SK-N-SH (cell line): ENCODE data around the gene ESCO1. TPM values are rescaled to one million over a fixed set of nuclear protein-coding genes. Genes with fewer than 3 reads are reported as not detected.

Experiments used
- CTCF ChIA-PET: fragments of 300-600, 350-600 bp; formaldehyde crosslinking; extraction: SDS; loops from one replicate; lab custom pipeline; 2021; lab: Yijun Ruan, JAX
- POLR2A ChIA-PET: fragments of 350-600 bp; sonication (Branson Sonifier 250); formaldehyde crosslinking; extraction: SDS; loops from one replicate; lab custom pipeline; 2020; ENCODE audit warnings: antibody characterized with exemption, inconsistent platforms; lab: Yijun Ruan, JAX
- DNase-seq: peaks from one replicate; pipeline ENCODE4 v3.0.0; 2012
- H2AFZ ChIP-seq: fragments of 200-600 bp; sonication (generic); 2 replicates; pipeline ENCODE4 v1.8.1; 2016; ENCODE audit warnings: antibody characterized with exemption, mild to moderate bottlenecking, low read depth
- H3F3A ChIP-seq: fragments of 200-600 bp; sonication (generic); replicated peaks from 2 replicates; pipeline ENCODE3; 2016; ENCODE audit warnings: antibody characterized with exemption, mild to moderate bottlenecking; ENCODE audit not compliant: insufficient read depth
- H3K27ac ChIP-seq, 2 experiments: fragments of 200-500 bp in 1 of 2; fragments of 200-600 bp in 1 of 2; sonication (Bioruptor generic) in 1 of 2; sonication (generic), shearing (Covaris generic) in 1 of 2; 2 replicates each; pipeline versions ENCODE4 v1.5.1 to v1.6.1; 2014 to 2016; ENCODE audit warnings: low read depth in 2 of 2, inconsistent platforms in 1 of 2, low read length in 1 of 2, mild to moderate bottlenecking in 1 of 2, mixed read lengths in 1 of 2
- H3K27me3 ChIP-seq: fragments of 200-600 bp; sonication (generic), shearing (Covaris generic); 2 replicates; pipeline ENCODE4 v1.6.1; 2016; ENCODE audit warnings: mixed run types; ENCODE audit not compliant: insufficient read depth
- H3K36me3 ChIP-seq, 2 experiments: fragments of 200-500 bp in 1 of 2; fragments of 200-600 bp in 1 of 2; sonication (Bioruptor generic) in 1 of 2; sonication (generic) in 1 of 2; replicated peaks in 1 of 2; 2 replicates each; pipeline versions ENCODE3 to v1.5.1; 2014 to 2016; ENCODE audit warnings: low read length in 1 of 2, mild to moderate bottlenecking in 1 of 2; ENCODE audit not compliant: insufficient read depth in 2 of 2, control insufficient read depth in 1 of 2
- H3K4me1 ChIP-seq, 2 experiments: fragments of 200-500 bp in 1 of 2; fragments of 200-600 bp in 1 of 2; sonication (Bioruptor generic) in 1 of 2; sonication (generic), shearing (Covaris generic) in 1 of 2; 2 replicates each; pipeline versions ENCODE4 v1.5.1 to v1.6.1; 2014 to 2016; ENCODE audit warnings: low read depth in 1 of 2, low read length in 1 of 2, mixed run types in 1 of 2; ENCODE audit not compliant: insufficient read depth in 2 of 2, control insufficient read depth in 1 of 2
- H3K4me2 ChIP-seq: fragments of 200-600 bp; sonication (generic), shearing (Covaris generic); 2 replicates; pipeline ENCODE4 v1.6.1; 2017; ENCODE audit warnings: mixed run types
- H3K4me3 ChIP-seq, 2 experiments: fragments of 200-500 bp in 1 of 2; fragments of 200-600 bp in 1 of 2; sonication (Bioruptor generic) in 1 of 2; sonication (generic), shearing (Covaris generic) in 1 of 2; 2 replicates each; pipeline versions ENCODE4 v1.5.1 to v1.8.1; 2014 to 2016; ENCODE audit warnings: low read depth in 2 of 2, inconsistent platforms in 1 of 2, low read length in 1 of 2, mild to moderate bottlenecking in 1 of 2, mixed read lengths in 1 of 2, moderate library complexity in 1 of 2
- H3K79me2 ChIP-seq: fragments of 200-600 bp; sonication (generic); 2 replicates; pipeline ENCODE4 v1.8.1; 2017; ENCODE audit warnings: mild to moderate bottlenecking; ENCODE audit not compliant: insufficient read depth
- H3K9ac ChIP-seq: fragments of 200-600 bp; sonication (generic); 2 replicates; pipeline ENCODE4 v1.6.1; 2017; ENCODE audit warnings: mixed run types
- H3K9me2 ChIP-seq: fragments of 200-600 bp; sonication (generic); 2 replicates; pipeline ENCODE4 v1.6.1; 2017; ENCODE audit warnings: mixed run types
- H3K9me3 ChIP-seq: fragments of 200-600 bp; sonication (generic); 2 replicates; pipeline ENCODE4 v1.6.1; 2017; ENCODE audit warnings: mixed run types, mild to moderate bottlenecking, moderate library complexity
- H4K20me1 ChIP-seq: fragments of 200-600 bp; sonication (generic); 2 replicates; pipeline ENCODE4 v1.6.1; 2017; ENCODE audit warnings: mild to moderate bottlenecking, mixed run types; ENCODE audit not compliant: insufficient read depth
- CHD2 ChIP-seq: fragments of 150-350 bp; IDR thresholded peaks from 2 replicates; pipeline ENCODE4 v1.6.1; 2018; ENCODE audit warnings: low read length; ENCODE audit not compliant: partially characterized antibody
- ELF1 ChIP-seq: IDR thresholded peaks from 2 replicates; pipeline ENCODE4 v1.4.0; 2012
- EP300 ChIP-seq, 2 experiments: IDR thresholded peaks; 2 replicates each; pipeline versions ENCODE4 v1.4.0 to v1.6.1; 2012; ENCODE audit warnings: borderline replicate concordance in 1 of 2, low read depth in 1 of 2, low read length in 1 of 2
- EZH2phosphoT487 ChIP-seq: fragments of 200-600 bp; sonication (generic); IDR thresholded peaks from 2 replicates; pipeline ENCODE4 v1.6.1; 2017; ENCODE audit warnings: low read depth, mixed run types, mild to moderate bottlenecking, antibody characterized with exemption, moderate library complexity, borderline replicate concordance
- FOXJ3 ChIP-seq: sonication (generic); formaldehyde crosslinking; IDR thresholded peaks from 2 replicates; pipeline ENCODE4 v1.5.1; 2020; ENCODE audit warnings: mild to moderate bottlenecking, missing genetic modification reagents
- FOXM1 ChIP-seq: IDR thresholded peaks from 2 replicates; pipeline ENCODE4 v1.4.0; 2012; ENCODE audit warnings: low read depth, mild to moderate bottlenecking
- GABPA ChIP-seq: IDR thresholded peaks from 2 replicates; pipeline ENCODE4 v1.4.0; 2012; ENCODE audit warnings: low read depth, mild to moderate bottlenecking
- GATA2 ChIP-seq: sonication (generic); formaldehyde crosslinking; IDR thresholded peaks from 2 replicates; pipeline ENCODE4 v1.5.0; 2020; ENCODE audit warnings: mild to moderate bottlenecking, missing genetic modification reagents
- JUND ChIP-seq: IDR thresholded peaks from 2 replicates; pipeline ENCODE4 v1.4.0; 2012
- MAX ChIP-seq: IDR thresholded peaks from 2 replicates; pipeline ENCODE4 v1.4.0; 2012; ENCODE audit warnings: low read depth
- MEF2A ChIP-seq: IDR thresholded peaks from 2 replicates; pipeline ENCODE4 v1.4.0; 2012; ENCODE audit warnings: low read depth, borderline replicate concordance
- NFIC ChIP-seq: IDR thresholded peaks from 2 replicates; pipeline ENCODE4 v1.4.0; 2012; ENCODE audit warnings: borderline replicate concordance
- POLR2AphosphoS5 ChIP-seq: IDR thresholded peaks from 2 replicates; pipeline ENCODE4 v1.6.1; 2012; ENCODE audit warnings: low read depth, low read length
- RAD21 ChIP-seq: IDR thresholded peaks from 2 replicates; pipeline ENCODE4 v1.6.1; 2012; ENCODE audit warnings: mild to moderate bottlenecking, low read length
- RCOR1 ChIP-seq: fragments of 150-350 bp; IDR thresholded peaks from 2 replicates; pipeline ENCODE4 v1.6.1; 2017; ENCODE audit warnings: antibody characterized with exemption, low read length
- REST ChIP-seq: IDR thresholded peaks from 2 replicates; pipeline ENCODE4 v1.6.1; 2012; ENCODE audit warnings: mild to moderate bottlenecking, low read depth, low read length, moderate library complexity
- SIN3A ChIP-seq: IDR thresholded peaks from 2 replicates; pipeline ENCODE4 v1.6.1; 2012; ENCODE audit warnings: low read depth, mild to moderate bottlenecking, low read length, moderate library complexity, borderline replicate concordance
- SMC3 ChIP-seq: IDR thresholded peaks from 2 replicates; pipeline ENCODE4 v1.6.1; 2012; ENCODE audit warnings: low read depth, low read length, improper control_type of control experiment
- TCF12 ChIP-seq: IDR thresholded peaks from 2 replicates; pipeline ENCODE4 v1.4.0; 2012
- TEAD4 ChIP-seq: IDR thresholded peaks from 2 replicates; pipeline ENCODE4 v1.4.0; 2012; ENCODE audit warnings: mild to moderate bottlenecking, borderline replicate concordance; ENCODE audit not compliant: insufficient read depth
- WGBS: methylation state at CpG from one replicate; pipeline ENCODE4 v1.1.6; 2017; ENCODE audit warnings: low lambda C conversion rate; 5-methylcytosine and 5-hydroxymethylcytosine counted together
- polyA plus RNA-seq, 3 experiments: library from polyadenylated mRNA; depleted of rRNA; stranded (reverse); fragments of >200 nt; gene quantifications; 2 replicates each; pipeline ENCODE4 v1.2.3, GENCODE V29; 2012
- TF ChIP-seq, protein P1 (sequence below): fragments of 200-600 bp; sonication (generic); IDR thresholded peaks from 2 replicates; pipeline ENCODE4 v1.6.1; 2017; ENCODE audit warnings: antibody characterized with exemption, mild to moderate bottlenecking, moderate library complexity
- TF ChIP-seq, protein P2 (sequence below): IDR thresholded peaks from 2 replicates; pipeline ENCODE4; 2012

Gene ESCO1
- polyA plus RNA-seq, 1 of the 3 experiments (the other 2 are of a cell fraction), result 2.2 TPM

DNA sequence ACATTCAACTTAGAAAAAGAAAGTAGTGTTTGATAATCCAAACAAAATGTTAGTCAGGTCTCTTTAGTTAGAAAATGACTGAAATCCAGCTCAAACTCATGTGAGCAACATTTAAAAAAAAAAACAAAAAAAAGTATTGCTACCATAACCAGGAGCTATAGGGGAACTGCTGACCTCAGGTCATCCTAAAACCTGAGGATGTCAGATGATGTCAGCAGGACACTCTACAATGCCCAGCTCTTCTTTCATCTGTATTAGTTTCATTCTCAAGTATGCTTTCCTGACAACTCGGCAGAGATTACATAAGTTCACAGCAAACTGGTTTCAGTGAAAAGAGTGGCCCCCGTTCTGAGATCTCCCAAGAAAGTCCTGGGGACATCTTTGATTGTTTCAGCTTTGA, 4.2 kb upstream of the ESCO1 start (continued):
- TF ChIP-seq REST (no peak), NFIC (no peak)

DNA sequence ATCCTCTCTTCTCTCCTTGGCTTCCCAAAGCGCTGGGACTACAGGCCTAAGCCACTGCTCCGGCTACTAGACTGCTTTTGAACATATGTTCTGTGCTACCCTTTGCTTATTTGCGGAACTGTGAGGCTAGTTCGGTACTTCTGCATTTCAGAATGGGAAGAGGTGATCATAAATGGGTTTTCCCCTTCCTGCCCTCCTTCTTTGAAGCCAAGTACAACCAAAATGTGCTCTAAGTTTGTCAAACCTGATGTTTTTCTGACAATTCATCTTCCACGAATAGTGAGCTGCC, 1.7 kb upstream of the ESCO1 start:
- H4K20me1 ChIP-seq, result peaks cover 3% of the 10 kb centered on the region; the same call in 1 of the 2 replicates
- peaks cover 0 to 8% of the 10 kb centered on the region in 2 experiments for H3K36me3 ChIP-seq
- H3F3A ChIP-seq, result peaks cover 23% of the 10 kb centered on the region
- no peaks in the 10 kb centered on the region for H3K27me3 ChIP-seq
- no peak for DNase-seq
- no peaks in the 10 kb centered on the region for H3K9me2 ChIP-seq
- ChIA-PET POLR2A (interaction anchor here (0.7 kb wide), 1 partner anchor 8 kb away, joined by 4 read pairs; no protein-coding TSS in a partner anchor), CTCF (interaction anchor here (0.9 to 5.3 kb wide), 2 partner anchors 9 to 112 kb away, joined by 3 to 88 read pairs; partner anchors contain the start of gene SNRPD1)
- WGBS, result 97% methylated on average over 5 of the region's 5 CpGs
- no peak overlapping the region for H3K4me2 ChIP-seq
- H3K4me1 ChIP-seq, result peaks cover 3 to 7% of the 10 kb centered on the region in 2 experiments; a peak in 2 of 4 replicates
- no peaks in the 10 kb centered on the region for H3K9me3 ChIP-seq
- H3K4me3 ChIP-seq, result no peak overlapping the region
- TF ChIP-seq CHD2 (no peak), TEAD4 (no peak), POLR2AphosphoS5 (no peak), JUND (no peak), RAD21 (no peak), GABPA (no peak), EP300 (IDR thresholded peaks at IDR 0.05; ENCODE audit: borderline replicate concordance in 1 of 2, low read depth in 1 of 2, low read length in 1 of 2) (no peak), EZH2phosphoT487 (no peak), MEF2A (no peak), FOXJ3 (CRISPR knock-in tag) (no peak), FOXM1 (no peak), TCF12 (no peak), GATA2 (CRISPR knock-in tag) (no peak), SMC3 (no peak), ELF1 (no peak), MAX (no peak), RCOR1 (no peak), SIN3A (no peak)
- TF ChIP-seq, protein P1, sequence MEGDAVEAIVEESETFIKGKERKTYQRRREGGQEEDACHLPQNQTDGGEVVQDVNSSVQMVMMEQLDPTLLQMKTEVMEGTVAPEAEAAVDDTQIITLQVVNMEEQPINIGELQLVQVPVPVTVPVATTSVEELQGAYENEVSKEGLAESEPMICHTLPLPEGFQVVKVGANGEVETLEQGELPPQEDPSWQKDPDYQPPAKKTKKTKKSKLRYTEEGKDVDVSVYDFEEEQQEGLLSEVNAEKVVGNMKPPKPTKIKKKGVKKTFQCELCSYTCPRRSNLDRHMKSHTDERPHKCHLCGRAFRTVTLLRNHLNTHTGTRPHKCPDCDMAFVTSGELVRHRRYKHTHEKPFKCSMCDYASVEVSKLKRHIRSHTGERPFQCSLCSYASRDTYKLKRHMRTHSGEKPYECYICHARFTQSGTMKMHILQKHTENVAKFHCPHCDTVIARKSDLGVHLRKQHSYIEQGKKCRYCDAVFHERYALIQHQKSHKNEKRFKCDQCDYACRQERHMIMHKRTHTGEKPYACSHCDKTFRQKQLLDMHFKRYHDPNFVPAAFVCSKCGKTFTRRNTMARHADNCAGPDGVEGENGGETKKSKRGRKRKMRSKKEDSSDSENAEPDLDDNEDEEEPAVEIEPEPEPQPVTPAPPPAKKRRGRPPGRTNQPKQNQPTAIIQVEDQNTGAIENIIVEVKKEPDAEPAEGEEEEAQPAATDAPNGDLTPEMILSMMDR, result no peak
- TF ChIP-seq, protein P2, sequence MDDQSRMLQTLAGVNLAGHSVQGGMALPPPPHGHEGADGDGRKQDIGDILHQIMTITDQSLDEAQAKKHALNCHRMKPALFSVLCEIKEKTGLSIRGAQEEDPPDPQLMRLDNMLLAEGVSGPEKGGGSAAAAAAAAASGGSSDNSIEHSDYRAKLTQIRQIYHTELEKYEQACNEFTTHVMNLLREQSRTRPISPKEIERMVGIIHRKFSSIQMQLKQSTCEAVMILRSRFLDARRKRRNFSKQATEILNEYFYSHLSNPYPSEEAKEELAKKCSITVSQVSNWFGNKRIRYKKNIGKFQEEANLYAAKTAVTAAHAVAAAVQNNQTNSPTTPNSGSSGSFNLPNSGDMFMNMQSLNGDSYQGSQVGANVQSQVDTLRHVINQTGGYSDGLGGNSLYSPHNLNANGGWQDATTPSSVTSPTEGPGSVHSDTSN, result no peak
- peaks cover 28% of the 10 kb centered on the region for H3K79me2 ChIP-seq
- H2AFZ ChIP-seq, result no peak overlapping the region
- no peak overlapping the region for H3K27ac ChIP-seq
- H3K9ac ChIP-seq, result no peak overlapping the region
